Stimulated activated CD4-positive, alpha-beta T cell treated with anti-CD3 and anti-CD28 coated beads, Interleukin-1b, Interleukin-23, amount 100 ng/mL, for 48 hours (primary cell): ENCODE results near the gene EBLN2.

ENCODE experiments used
- DNase-seq: peaks from one replicate; pipeline ENCODE4 v3.0.0-alpha.2; 2020

The EBLN2 gene

DNA sequence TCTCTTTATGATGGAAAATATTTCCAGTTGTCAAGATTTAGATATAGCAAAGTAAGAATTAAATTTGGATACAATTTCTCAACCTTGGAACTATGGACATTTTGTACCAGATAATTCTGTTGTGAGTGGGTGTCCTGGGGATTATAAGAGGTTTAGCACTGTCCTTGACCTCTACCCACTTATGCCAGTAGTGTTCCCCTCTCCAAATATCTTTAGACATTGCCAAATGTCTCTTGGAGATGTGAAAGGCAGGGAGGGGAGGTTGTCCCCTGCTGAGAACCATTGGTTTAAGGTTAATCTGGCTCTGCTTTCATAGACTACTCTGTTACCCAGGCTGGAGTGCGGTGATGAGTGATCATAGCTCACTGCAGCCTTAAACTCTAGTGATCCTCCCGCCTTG, at the start of gene EBLN2:
Gene EBLN2 (plus strand): TSS at position 244 of the 400 bp plus-strand sequence. CDS start 423 bp downstream, outside the sequence.
- no peak for DNase-seq

DNA sequence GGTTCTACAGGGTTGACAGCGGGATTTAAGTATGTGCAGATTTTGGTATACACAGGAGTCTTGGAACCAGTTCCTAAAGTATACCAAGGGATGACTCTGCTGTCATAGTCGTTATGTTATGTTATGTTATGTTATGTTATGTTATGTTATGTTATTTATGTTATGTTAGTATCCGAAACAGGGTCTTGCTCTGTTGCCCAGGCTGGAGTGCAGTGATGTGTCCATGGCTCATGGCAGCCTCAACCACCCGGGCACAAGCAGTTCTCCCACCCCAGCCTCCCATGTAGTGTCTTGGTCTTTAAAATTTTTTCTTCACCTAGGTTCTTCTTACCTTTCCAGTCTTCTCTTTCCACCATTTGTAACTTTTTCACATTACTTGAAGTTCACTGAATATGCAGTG, 43.2 kb upstream of the EBLN2 start:
- DNase-seq, result no peak

DNA sequence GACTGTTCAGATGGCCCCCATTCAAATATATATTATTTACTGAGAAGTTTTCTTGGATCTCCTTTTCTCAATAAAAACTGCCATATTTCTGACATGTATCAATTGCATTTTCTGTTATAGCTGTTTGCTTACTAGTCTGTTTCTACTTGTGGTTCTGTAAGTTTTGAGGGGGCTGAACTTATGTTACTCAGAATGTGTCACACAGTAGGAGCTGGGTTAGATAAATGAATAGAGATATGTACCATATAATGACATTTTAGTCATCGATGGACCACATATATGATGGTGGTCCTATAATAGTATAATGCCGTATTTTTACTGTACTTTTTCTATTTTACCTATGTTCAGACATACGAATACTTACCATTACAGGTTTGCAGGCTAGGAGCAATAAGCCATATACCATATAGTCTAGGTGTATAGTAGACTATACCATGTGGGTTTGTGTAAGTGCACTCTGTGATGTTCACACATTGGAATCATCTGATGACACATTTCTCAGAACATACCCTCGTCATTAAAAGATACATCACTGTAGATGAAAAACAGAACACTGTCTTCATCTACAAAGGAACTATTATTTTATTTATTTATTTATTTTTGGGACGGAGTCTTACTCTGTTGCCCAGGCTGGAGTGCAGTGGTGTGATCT, 42.5 kb upstream of the EBLN2 start:
- no peak for DNase-seq

- no peak for DNase-seq
Measured at GRCh38 chr3:73021301-73021835, 40.1 kb upstream of the EBLN2 start.

GRCh38 chr3:73024836-73025235, 36.6 kb upstream of the EBLN2 start:
- DNase-seq, result no peak

DNA sequence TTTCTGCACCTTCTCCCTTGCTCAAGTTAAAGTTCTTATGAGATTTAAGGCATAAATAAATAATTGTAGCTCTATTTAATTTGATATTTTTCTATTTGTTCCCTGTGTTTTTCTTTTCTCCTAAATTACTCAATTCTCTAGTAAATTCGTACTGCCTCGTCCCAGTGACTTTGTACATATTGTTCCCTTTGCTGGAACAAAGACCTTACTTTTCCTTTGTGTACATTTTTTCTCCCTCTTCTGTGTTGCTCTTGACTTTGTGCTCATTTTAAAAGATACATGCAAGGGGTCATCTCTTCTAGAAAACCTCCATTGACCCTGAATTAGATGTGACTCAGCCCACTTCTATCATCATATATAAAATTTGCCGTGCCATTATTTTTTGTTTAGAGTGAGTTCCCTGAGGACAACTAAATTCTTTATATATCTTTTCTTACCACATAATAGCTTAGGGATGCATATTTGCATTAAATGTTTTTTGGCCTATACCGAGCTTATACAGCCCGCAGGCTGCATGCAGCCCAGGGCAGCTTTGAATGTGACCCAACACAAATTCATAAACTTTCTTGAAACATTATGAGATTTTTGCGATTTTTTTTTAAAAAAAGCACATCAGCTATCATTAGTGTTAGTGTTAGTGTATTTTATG, 35.2 kb upstream of the EBLN2 start:
- no peak for DNase-seq

DNA sequence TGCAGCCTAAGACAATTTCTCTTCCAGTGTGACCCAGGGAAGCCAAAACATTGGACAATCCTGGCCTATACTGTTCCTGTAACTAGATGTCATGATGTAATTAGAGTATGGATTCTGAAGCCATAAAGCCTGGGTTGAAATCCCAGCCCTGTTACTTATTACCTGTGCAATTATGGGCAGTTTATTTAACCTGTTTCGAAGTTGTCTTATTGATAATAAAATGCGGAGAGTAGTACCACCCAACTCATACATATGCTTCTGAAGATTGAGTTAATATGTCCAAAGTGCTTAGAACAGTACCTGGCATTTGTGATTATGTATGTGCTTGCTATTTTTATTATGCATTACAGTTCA, 34.7 kb upstream of the EBLN2 start:
- no peak for DNase-seq

DNA sequence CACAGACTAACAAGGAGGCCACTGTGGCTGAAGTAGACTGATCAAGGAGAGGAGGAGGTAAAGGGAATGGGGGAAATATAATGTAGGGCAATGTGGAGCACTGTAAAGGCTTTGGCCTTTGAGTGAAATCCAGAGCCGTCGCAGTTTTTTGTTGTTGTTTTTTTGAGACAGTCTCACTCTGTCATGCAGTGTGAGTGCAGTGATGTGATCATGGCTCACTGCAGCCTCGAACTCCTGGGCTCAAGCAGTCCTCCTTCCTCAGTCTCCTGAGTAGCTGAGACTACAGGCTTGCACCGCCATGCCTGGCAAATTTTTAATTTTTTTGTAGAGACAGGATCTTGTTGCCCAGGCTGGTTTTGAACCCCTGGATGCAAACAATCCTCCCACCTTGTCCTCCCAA, 32.7 kb upstream of the EBLN2 start:
- DNase-seq, result no peak

DNA sequence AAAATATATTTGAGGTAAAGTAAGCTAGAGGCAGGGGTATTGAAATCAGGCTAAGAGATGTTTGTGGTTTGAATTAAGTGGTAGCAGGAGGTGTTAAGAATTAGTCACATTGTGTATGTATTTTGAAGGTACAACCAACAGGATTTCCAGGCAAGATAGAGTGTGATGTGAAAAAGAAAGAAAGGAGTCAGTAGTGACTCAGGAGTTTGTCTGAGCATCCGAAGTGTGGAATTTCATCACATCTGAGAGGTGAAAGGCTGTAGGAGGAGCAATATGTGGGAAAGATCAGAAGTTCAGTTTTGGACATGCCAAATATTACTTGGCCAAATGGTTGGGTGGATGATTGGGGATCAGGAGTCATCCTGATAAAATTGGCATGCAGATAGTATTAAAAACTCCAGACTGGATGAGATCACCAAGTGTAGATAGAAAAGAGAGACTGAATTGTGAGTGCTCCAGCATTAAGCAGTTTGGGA, 32.1 kb upstream of the EBLN2 start:
- DNase-seq, result no peak

DNA sequence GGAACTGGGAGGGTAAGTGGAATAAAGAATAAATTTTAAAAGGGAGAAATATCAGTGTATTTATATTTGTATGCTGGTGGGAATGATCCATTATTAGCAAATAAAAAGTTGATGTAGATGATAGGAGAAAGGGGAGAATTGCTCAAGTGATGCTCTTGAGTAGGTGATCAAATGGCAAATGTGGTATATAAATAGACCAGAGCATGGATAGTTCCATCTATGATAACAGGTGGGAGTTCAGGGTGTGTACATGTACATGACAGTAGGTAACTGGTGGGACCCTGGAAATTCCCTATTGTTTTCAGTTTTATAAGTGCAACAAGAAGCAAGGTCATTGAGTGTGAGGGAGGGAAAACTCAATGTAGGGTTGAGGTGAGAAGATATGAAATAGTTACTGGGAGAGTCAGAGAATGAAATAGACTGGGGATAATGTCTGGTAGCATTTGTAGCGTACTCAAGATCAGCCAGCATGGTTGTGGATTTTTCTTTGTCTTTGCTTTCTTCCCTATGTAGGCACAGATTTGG, 31.3 kb upstream of the EBLN2 start:
- DNase-seq, result no peak

DNA sequence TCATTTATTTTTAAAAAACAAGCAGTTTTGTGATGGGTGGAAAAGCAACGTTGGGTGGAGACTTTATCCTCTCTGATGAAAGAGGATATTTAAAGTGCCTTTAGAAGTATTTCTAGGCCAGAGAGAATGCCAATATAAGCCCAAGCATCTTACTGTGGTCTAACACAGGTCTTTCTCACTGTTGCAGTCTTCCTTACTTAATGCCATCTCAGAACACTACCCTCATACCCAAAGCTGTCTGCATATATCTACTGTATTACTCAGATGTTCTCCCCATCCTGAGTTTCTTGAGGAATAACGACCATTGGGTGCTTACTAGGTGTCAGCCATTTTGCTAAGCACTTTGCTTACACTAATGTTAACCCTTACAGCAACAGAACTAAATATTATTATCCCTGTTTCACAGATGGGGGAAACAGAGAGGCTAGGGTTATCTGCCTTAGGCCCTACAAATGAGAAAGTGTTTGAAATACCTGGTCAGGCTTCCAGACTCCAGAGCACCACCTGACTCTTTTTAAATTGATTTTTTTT, 29.8 kb upstream of the EBLN2 start:
- no peak for DNase-seq

DNA sequence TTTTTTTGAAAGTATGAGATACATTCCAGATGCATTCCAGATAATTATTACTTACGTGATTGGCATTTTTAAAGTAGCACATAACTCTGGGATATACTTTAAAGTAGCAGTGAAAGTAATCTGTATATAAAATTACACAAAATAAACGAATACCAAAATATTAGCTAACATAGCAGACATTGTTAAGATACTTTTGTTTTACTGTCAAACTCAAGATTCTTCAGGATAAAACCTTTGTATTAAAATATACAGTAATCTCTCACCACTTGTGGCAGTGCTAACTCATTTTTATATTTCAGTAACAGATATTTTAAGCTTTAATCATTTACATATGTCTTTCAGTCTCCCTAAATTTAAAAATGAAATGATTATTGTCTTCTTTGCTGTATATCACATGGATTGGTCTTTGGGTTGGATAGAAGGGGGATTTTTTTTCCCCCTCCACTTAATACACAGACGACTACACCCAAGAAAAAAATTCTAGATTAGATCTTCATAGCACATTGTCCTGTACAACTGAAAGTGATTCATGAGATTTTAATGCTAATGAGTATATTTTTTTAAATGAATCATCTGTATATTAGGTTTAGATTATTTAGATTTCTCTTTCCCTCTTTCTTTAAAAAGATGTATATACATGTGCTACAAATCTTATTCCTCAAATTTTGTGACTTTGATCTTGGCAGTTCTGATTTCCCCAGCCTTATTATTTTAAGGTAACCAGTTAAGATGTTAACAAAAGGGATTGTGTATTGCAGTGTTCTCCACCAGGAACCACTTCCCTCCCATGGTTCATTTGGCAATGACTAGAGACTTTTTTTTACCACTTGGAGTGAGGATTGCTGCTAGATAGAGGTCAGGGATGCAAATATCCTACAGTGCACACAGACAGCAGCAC, 24.5 kb upstream of the EBLN2 start:
- DNase-seq, result no peak

GRCh38 chr3:73041537-73041936, 19.9 kb upstream of the EBLN2 start:
- no peak for DNase-seq

DNA sequence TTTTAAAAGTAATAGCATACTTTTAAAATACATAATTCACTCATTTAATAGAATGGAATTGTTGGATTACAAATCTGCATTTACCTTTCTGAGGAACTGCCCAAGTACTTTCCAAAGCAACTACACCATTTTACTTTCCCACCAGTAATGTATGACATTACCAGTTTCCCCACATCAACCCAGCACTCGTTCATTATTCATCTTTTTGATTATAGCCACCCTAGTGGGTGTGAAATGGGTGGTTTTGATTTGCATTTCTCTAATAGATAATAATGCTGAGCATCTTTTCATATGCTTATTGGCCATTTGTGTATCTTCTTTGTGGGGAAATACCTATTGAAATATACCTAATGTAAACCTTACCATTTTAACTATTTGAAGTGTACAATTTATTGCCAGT, 18.0 kb upstream of the EBLN2 start:
- no peak for DNase-seq

DNA sequence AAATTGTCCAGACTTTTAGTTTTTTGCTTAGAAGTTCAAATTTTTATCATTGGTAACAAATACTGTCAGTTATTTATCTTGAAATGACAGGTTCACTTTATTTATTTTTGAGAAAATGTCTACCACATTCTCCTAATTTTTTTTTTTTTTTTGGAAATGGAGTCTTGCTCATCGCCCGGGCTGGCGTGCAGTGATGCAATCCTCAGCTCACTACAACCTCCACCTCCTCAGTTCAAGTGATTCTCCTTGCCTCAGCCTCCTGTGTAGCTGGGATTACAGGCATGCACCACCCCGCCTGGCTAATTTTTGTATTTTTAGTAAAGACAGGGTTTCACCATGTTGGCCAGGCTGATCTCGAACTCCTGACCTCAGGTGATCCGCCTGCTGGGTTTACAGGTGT, 16.1 kb upstream of the EBLN2 start:
- DNase-seq, result no peak

DNA sequence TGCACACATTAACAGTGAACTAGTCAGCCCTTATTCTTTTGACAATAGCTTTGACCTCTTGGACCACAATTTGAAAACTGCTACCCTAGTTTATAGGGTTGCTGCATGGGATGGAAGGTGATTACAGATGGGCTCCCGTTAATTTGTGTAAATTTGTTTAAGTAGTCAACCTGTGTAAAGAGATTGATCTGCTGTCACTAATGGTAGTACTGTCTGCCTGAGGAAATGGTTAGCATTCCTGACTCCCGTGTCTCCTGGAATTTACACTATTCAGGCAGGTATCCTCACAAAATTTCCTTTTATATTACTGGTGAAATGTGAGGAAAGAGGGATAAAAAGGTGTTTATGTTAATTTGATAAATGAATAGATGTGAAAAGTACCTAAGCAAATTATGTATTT, 15.3 kb upstream of the EBLN2 start:
- DNase-seq, result no peak

GRCh38 chr3:73049319-73049718, 12.1 kb upstream of the EBLN2 start:
- no peak for DNase-seq

GRCh38 chr3:73052857-73053256, 8.6 kb upstream of the EBLN2 start:
- DNase-seq, result no peak

GRCh38 chr3:73055583-73055982, 5.9 kb upstream of the EBLN2 start:
- DNase-seq, result no peak

GRCh38 chr3:73056014-73056844, 5.2 kb upstream of the EBLN2 start:
- no peak for DNase-seq

- DNase-seq, result no peak
Measured at GRCh38 chr3:73056845-73057150, 4.7 kb upstream of the EBLN2 start.

GRCh38 chr3:73060302-73060723, 1.1 kb upstream of the EBLN2 start:
- DNase-seq, result no peak
